Ascending aorta (tissue), 2 donors: ENCODE data around the gene NOL8. TPM values are rescaled to one million over a fixed set of nuclear protein-coding genes. Genes with fewer than 3 reads are reported as not detected.

Source experiments
- DNase-seq, 2 donors: peaks; one replicate each; pipeline ENCODE4 v3.0.0-alpha.2; 2019; ENCODE audit warnings: low spot score in 2 of 2
- H3K27ac ChIP-seq, 2 donors: fragments of 200-600 bp; sonication (generic); one replicate each; pipeline ENCODE4 v1.5.1; 2016 to 2017; ENCODE audit warnings: mild to moderate bottlenecking in 1 of 2
- H3K27me3 ChIP-seq: fragments of 200-600 bp; sonication (generic); one replicate; pipeline ENCODE4 v1.5.1; 2017
- H3K36me3 ChIP-seq, 2 donors: fragments of 200-600 bp; sonication (generic); one replicate each; pipeline ENCODE4 v1.5.1; 2016
- H3K4me1 ChIP-seq, 2 donors: fragments of 200-600 bp; sonication (generic); one replicate each; pipeline ENCODE4 v1.5.1; 2016 to 2017; ENCODE audit warnings: mild to moderate bottlenecking in 1 of 2
- H3K4me3 ChIP-seq, 2 donors: fragments of 200-600 bp; sonication (generic); one replicate each; pipeline ENCODE4 v1.5.1; 2016 to 2017; ENCODE audit warnings: mild to moderate bottlenecking in 1 of 2
- H3K9me3 ChIP-seq, 2 donors: fragments of 200-600 bp; sonication (generic); one replicate each; pipeline ENCODE4 v1.5.1; 2016
- intact Hi-C: fragments of 100-400 bp; cut with DNase I; formaldehyde crosslinking; loops from one replicate; pipeline ENCODE4 v1.15.1; 2023
- total RNA-seq: library from RNA; depleted of rRNA; stranded (reverse); fragments of >200 nt; gene quantifications from one replicate; pipeline ENCODE4 v1.1.0, GENCODE V29; 2016
- TF ChIP-seq, protein P1 (sequence below), 3 experiments: fragments of 200-600 bp in 2 of 3; fragments of 450-650 bp in 1 of 3; sonication (generic) in 2 of 3; IDR thresholded peaks; one replicate each; pipeline ENCODE4 v1.5.1; 2016 to 2019; ENCODE audit warnings: antibody characterized with exemption in 3 of 3, mild to moderate bottlenecking in 1 of 3, moderate library complexity in 1 of 3

Gene NOL8
- total RNA-seq, 1 donor from 2014 or later: 11.5 TPM

DNA sequence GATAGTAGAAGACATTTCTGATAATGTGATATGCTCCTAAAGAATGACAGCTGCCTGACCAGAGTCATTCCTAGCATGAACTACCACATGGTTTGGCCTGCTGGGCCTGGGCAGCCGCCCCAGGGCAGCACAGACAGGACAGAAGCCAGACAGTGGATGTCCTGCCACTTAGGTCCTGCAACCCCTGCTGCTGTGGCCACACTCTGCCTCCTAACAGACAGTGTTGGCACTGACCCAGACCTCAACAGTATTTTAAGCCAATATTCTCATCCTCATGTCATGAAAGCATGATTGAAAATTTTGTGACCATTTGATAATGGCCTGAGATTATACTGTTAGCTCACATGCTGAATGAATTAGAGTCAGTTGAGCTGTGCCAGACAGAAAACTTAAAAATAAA lies 16.4 kb upstream of the NOL8 start:
- TF ChIP-seq, protein P1, sequence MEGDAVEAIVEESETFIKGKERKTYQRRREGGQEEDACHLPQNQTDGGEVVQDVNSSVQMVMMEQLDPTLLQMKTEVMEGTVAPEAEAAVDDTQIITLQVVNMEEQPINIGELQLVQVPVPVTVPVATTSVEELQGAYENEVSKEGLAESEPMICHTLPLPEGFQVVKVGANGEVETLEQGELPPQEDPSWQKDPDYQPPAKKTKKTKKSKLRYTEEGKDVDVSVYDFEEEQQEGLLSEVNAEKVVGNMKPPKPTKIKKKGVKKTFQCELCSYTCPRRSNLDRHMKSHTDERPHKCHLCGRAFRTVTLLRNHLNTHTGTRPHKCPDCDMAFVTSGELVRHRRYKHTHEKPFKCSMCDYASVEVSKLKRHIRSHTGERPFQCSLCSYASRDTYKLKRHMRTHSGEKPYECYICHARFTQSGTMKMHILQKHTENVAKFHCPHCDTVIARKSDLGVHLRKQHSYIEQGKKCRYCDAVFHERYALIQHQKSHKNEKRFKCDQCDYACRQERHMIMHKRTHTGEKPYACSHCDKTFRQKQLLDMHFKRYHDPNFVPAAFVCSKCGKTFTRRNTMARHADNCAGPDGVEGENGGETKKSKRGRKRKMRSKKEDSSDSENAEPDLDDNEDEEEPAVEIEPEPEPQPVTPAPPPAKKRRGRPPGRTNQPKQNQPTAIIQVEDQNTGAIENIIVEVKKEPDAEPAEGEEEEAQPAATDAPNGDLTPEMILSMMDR (IDR thresholded peaks at IDR 0.05): no peak
- Histone ChIP-seq H3K27ac (peak overlapping the region; percentile 45 to 72), H3K4me3 (no peak overlapping the region), H3K36me3 (no peaks in the 10 kb centered on the region), H3K4me1 (peaks cover 0 to 3% of the 10 kb centered on the region in 2 donors), H3K9me3 (no peaks in the 10 kb centered on the region), H3K27me3 (no peaks in the 10 kb centered on the region)
- no peak for DNase-seq
- intact Hi-C loops: no loop called here

DNA sequence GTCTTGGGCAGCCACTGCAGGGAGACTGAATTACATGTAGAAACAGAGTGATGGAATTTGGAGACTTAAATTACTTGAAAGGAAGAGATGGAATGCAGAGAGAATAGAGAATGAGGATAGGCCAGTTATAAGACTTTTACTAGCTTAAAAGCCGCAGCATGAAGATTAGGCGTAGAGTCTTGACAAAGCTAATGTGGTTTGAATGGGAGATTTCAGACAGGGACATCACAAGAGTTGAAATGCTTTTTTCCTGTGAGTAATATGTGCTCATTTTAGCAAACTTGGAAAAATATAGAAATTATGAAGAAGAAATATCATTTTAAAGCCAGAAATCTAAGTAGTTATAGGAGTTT lies 8.1 kb upstream of the NOL8 start:
- TF ChIP-seq, protein P1 (IDR thresholded peaks at IDR 0.05): no peak
- Histone ChIP-seq H3K36me3 (peaks cover 0 to 5% of the 10 kb centered on the region in 2 donors), H3K4me1 (no peaks in the 10 kb centered on the region), H3K9me3 (no peaks in the 10 kb centered on the region), H3K27me3 (no peaks in the 10 kb centered on the region), H3K27ac (no peak overlapping the region), H3K4me3 (no peak overlapping the region)
- DNase-seq: no peak
- intact Hi-C loops: no loop called here

DNA sequence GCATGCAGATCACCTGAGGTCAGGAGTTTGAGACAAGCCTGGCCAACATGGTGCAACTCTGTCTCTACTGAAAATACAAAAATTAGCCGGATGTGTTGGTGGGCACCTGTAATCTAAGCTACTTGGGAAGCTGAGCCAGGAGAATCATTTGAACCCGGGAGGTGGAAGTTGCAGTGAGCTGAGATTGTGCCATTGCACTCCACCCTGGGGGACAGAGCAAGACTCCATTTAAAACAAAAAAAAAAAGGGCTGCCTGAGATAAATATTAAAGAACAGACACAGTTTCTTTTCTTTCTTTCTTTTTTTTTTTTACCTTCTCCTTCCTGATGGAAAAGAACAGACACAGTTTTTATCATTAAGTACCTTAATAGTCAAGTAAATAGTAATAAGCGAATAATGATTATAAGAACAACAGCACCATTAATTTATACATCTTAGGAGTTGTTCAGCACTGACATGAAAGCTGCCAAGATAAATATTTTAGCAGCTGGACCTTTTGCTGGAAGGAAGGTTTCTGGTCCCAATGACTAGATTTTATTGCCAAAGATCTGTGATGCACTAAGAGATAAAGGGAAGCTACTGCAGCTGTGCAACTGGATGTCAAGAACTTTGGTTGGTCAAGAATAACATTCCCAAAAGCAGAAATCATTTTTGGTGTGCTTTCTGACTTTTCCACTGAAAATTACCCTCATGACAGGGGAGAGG lies 7.6 kb upstream of the NOL8 start:
- TF ChIP-seq, protein P1 (IDR thresholded peaks at IDR 0.05): no peak
- Histone ChIP-seq H3K27me3 (no peaks in the 10 kb centered on the region), H3K27ac (no peak overlapping the region), H3K4me1 (no peaks in the 10 kb centered on the region), H3K4me3 (no peak overlapping the region), H3K9me3 (no peaks in the 10 kb centered on the region), H3K36me3 (peaks cover 0 to 5% of the 10 kb centered on the region in 2 donors)
- DNase-seq: no peak
- intact Hi-C loops: no loop called here

DNA sequence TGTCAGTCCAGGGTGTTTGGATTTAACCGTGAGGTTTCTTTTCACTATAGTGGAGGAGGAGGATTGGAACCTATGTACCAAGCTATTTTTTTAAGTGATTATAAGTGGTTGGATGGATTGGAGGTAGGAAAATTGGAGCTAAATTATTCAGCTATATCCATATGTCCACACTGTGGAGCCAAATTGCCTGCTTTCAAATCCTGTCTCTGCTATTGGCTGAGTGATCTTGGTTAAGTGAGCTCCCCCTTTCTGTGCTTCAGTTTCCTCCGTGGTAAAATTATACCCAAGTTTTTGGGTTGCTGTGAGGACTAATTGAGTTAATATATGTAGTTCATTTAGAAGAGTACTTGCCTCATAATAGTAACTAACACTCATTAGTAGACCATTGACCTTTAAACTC lies 3.1 kb upstream of the NOL8 start:
- intact Hi-C loops: loop anchor here (10.0 kb wide), 1 partner anchor 437 kb away; the partner anchor contains the start of gene BICD2
- H3K4me1 ChIP-seq: peaks cover 0 to 16% of the 10 kb centered on the region in 2 donors
- no peaks in the 10 kb centered on the region for H3K9me3 ChIP-seq
- H3K27me3 ChIP-seq: no peaks in the 10 kb centered on the region
- no peak overlapping the region for H3K4me3 ChIP-seq
- H3K27ac ChIP-seq: no peak overlapping the region
- DNase-seq: no peak
- H3K36me3 ChIP-seq: no peaks in the 10 kb centered on the region
- TF ChIP-seq, protein P1 (IDR thresholded peaks at IDR 0.05): no peak

DNA sequence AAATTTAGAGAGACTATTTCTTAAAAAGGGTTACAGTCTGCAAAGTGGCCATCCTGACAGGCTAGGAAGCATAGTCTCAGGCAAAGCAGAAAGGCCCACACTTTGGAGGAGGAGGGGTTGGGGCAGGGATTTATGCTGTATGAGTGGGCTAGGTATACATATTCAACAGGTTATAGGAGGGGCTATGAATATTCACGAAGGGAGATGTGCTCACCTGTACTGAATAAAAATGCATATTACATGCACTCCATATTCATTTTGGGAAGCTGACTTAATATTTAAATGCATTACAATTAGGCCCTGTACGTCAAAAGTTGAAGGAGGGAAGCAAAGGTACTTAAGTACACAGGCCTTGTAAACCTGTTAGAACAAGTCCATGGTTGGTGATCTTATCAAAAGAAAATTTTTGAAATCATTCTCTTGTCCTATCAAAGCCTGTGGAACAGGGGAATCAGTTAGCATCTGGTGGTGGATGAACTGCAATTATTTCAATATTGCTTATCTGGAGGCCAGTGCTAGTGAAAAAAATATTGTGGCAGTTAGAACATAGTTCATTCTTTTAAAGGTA lies 2.2 kb upstream of the NOL8 start:
- intact Hi-C loops: loop anchor here (10.0 kb wide), 1 partner anchor 437 kb away; the partner anchor contains the start of gene BICD2
- Histone ChIP-seq H3K9me3 (no peaks in the 10 kb centered on the region), H3K27me3 (no peaks in the 10 kb centered on the region), H3K4me1 (peaks cover 0 to 16% of the 10 kb centered on the region in 2 donors), H3K4me3 (no peak overlapping the region), H3K27ac (no peak overlapping the region), H3K36me3 (peaks cover 4 to 8% of the 10 kb centered on the region in 2 donors)
- DNase-seq: no peak
- TF ChIP-seq, protein P1 (IDR thresholded peaks at IDR 0.05): no peak
